GM21381 (cell line): ENCODE results near the gene ENO4.

Experiments
- ATAC-seq: cut with Tn5 transposase; IDR thresholded peaks from one replicate; pipeline ENCODE4 v1.9.1; 2021; ENCODE audit warnings: mild to moderate bottlenecking, moderate library complexity; ENCODE audit not compliant: unreplicated experiment

ENO4 gene

GRCh38 chr10:116829711-116830110 lies 19.6 kb upstream of the ENO4 start:
- ATAC-seq: no peak

GRCh38 chr10:116831086-116831485 lies 18.2 kb upstream of the ENO4 start:
- ATAC-seq: no peak

- no peak for ATAC-seq
Measured at GRCh38 chr10:116831790-116832189, 17.5 kb upstream of the ENO4 start.

GRCh38 chr10:116833986-116834985 lies 15.0 kb upstream of the ENO4 start:
- no peak for ATAC-seq

- no peak for ATAC-seq
Measured at GRCh38 chr10:116835658-116836057, 13.6 kb upstream of the ENO4 start.

GRCh38 chr10:116836083-116836482 lies 13.2 kb upstream of the ENO4 start:
- ATAC-seq: no peak

- no peak for ATAC-seq
Measured at GRCh38 chr10:116836902-116837523, 12.3 kb upstream of the ENO4 start.

GRCh38 chr10:116838143-116838725 lies 11.1 kb upstream of the ENO4 start:
- ATAC-seq: no peak

GRCh38 chr10:116840389-116841075 lies 8.8 kb upstream of the ENO4 start:
- ATAC-seq: no peak

- ATAC-seq: no peak
Measured at GRCh38 chr10:116845823-116846222, 3.5 kb upstream of the ENO4 start.

- peak; percentile 75 for ATAC-seq
Measured at GRCh38 chr10:116848032-116848943, 1.0 kb upstream of the ENO4 start.

- ATAC-seq: no peak
Measured at GRCh38 chr10:116848944-116849247, 403 bp upstream of the ENO4 start.

- no peak for ATAC-seq
Measured at GRCh38 chr10:116850058-116850611, 836 bp downstream of the ENO4 start.

GRCh38 chr10:116852246-116852645 lies 2.9 kb downstream of the ENO4 start:
- no peak for ATAC-seq

GRCh38 chr10:116853287-116853686 lies 4.0 kb downstream of the ENO4 start:
- no peak for ATAC-seq

- no peak for ATAC-seq
Measured at GRCh38 chr10:116853701-116854100, 4.4 kb downstream of the ENO4 start.

GRCh38 chr10:116857156-116857555 lies 7.9 kb downstream of the ENO4 start:
- ATAC-seq: no peak

GRCh38 chr10:116861796-116862195 lies 12.5 kb downstream of the ENO4 start:
- ATAC-seq: no peak

- no peak for ATAC-seq
Measured at GRCh38 chr10:116864436-116864835, 15.1 kb downstream of the ENO4 start.

- ATAC-seq: no peak
Measured at GRCh38 chr10:116866066-116866465, 16.8 kb downstream of the ENO4 start.
